Mesenchymal stem cell (in vitro differentiated cells and primary cell): ENCODE measurements around the gene TSPAN9.

Source experiments
- DNase-seq: peaks from one replicate; pipeline ENCODE4 v3.0.0-alpha.2; 2013
- H2AFZ ChIP-seq: one replicate; pipeline ENCODE4 v1.6.1; 2013; ENCODE audit warnings: low read depth, mild to moderate bottlenecking, control low read depth, inconsistent platforms, low read length, moderate library complexity
- H2AK5ac ChIP-seq: 2 replicates; pipeline ENCODE4 v1.6.1; 2013; ENCODE audit warnings: low read length, moderate library complexity, mild to moderate bottlenecking, inconsistent platforms; ENCODE audit not compliant: severe bottlenecking
- H2BK120ac ChIP-seq: one replicate; pipeline ENCODE4 v1.6.1; 2013; ENCODE audit warnings: low read depth, mild to moderate bottlenecking, inconsistent platforms, low read length, moderate library complexity
- H2BK12ac ChIP-seq, 2 experiments: one replicate each; pipeline ENCODE4 v1.6.1; 2013; ENCODE audit warnings: inconsistent platforms in 2 of 2, low read length in 2 of 2, mild to moderate bottlenecking in 2 of 2, moderate library complexity in 2 of 2, control low read depth in 1 of 2
- H2BK15ac ChIP-seq: one replicate; pipeline ENCODE4 v1.6.1; 2013; ENCODE audit warnings: mild to moderate bottlenecking, low read depth, inconsistent platforms; ENCODE audit not compliant: poor library complexity, severe bottlenecking
- H2BK5ac ChIP-seq: 2 replicates; pipeline ENCODE4 v1.6.1; 2013; ENCODE audit warnings: low read depth, mild to moderate bottlenecking, low read length, control low read depth, inconsistent platforms; ENCODE audit not compliant: poor library complexity, severe bottlenecking
- H3K14ac ChIP-seq, 2 experiments: one replicate each; pipeline ENCODE4 v1.6.1; 2013; ENCODE audit warnings: inconsistent platforms in 2 of 2, low read length in 2 of 2, control low read depth in 1 of 2, mild to moderate bottlenecking in 1 of 2, moderate library complexity in 1 of 2
- H3K18ac ChIP-seq, 2 experiments: one replicate each; pipeline ENCODE4 v1.6.1; 2013; ENCODE audit warnings: inconsistent platforms in 2 of 2, low read length in 2 of 2, control low read depth in 1 of 2, low read depth in 1 of 2, mild to moderate bottlenecking in 1 of 2
- H3K23ac ChIP-seq, 2 experiments: one replicate each; pipeline ENCODE4 v1.6.1; 2013; ENCODE audit warnings: inconsistent platforms in 2 of 2, low read length in 2 of 2, mild to moderate bottlenecking in 2 of 2, moderate library complexity in 2 of 2, control low read depth in 1 of 2
- H3K27ac ChIP-seq: 2 replicates; pipeline ENCODE4 v1.5.1; 2013; ENCODE audit warnings: mild to moderate bottlenecking, moderate library complexity, low read length, control low read depth, inconsistent platforms; ENCODE audit not compliant: poor library complexity, severe bottlenecking
- H3K27me3 ChIP-seq, 2 experiments: 2 replicates each; pipeline versions ENCODE4 v1.6.1 to v1.7.0; 2013; ENCODE audit warnings: low read length in 2 of 2, mild to moderate bottlenecking in 2 of 2, moderate library complexity in 2 of 2, control low read depth in 1 of 2, inconsistent platforms in 1 of 2; ENCODE audit not compliant: control insufficient read depth in 1 of 2, insufficient read depth in 1 of 2
- H3K36me3 ChIP-seq, 2 experiments: 2 replicates each; pipeline versions ENCODE4 v1.6.1 to v1.7.0; 2013; ENCODE audit warnings: low read length in 2 of 2, control low read depth in 1 of 2, inconsistent platforms in 1 of 2, low read depth in 1 of 2, mild to moderate bottlenecking in 1 of 2; ENCODE audit not compliant: insufficient read depth in 2 of 2, control insufficient read depth in 1 of 2
- H3K4ac ChIP-seq, 2 experiments: one replicate each; pipeline ENCODE4 v1.6.1; 2013; ENCODE audit warnings: inconsistent platforms in 2 of 2, low read length in 2 of 2, mild to moderate bottlenecking in 2 of 2, moderate library complexity in 2 of 2, control low read depth in 1 of 2, low read depth in 1 of 2
- H3K4me1 ChIP-seq: 2 replicates; pipeline ENCODE4 v1.6.1; 2013; ENCODE audit warnings: low read depth, low read length, control low read depth; ENCODE audit not compliant: control insufficient read depth, insufficient read depth
- H3K4me2 ChIP-seq: 2 replicates; pipeline ENCODE4 v1.6.1; 2013; ENCODE audit warnings: low read length, mild to moderate bottlenecking, inconsistent platforms; ENCODE audit not compliant: poor library complexity, severe bottlenecking
- H3K4me3 ChIP-seq, 2 experiments: 2 replicates each; pipeline versions ENCODE4 v1.5.1 to v1.7.0; 2013; ENCODE audit warnings: low read length in 2 of 2, mild to moderate bottlenecking in 2 of 2, control low read depth in 1 of 2, low read depth in 1 of 2; ENCODE audit not compliant: insufficient read depth in 1 of 2
- H3K79me1 ChIP-seq: replicated peaks from 2 replicates; pipeline ENCODE4 v1.6.1; 2013; ENCODE audit warnings: mild to moderate bottlenecking, control low read depth, low read length, inconsistent platforms; ENCODE audit not compliant: poor library complexity, severe bottlenecking
- H3K9ac ChIP-seq: 2 replicates; pipeline ENCODE4 v1.7.0; 2013; ENCODE audit warnings: mild to moderate bottlenecking, low read length, moderate library complexity
- H3K9me3 ChIP-seq: 2 replicates; pipeline ENCODE4 v1.7.0; 2013; ENCODE audit warnings: mild to moderate bottlenecking, low read length; ENCODE audit not compliant: control insufficient read depth
- H4K8ac ChIP-seq: one replicate; pipeline ENCODE4 v1.6.1; 2013; ENCODE audit warnings: inconsistent platforms, mild to moderate bottlenecking, low read length, moderate library complexity
- H4K91ac ChIP-seq: one replicate; pipeline ENCODE4 v1.6.1; 2013; ENCODE audit warnings: mild to moderate bottlenecking, low read length, inconsistent platforms
- WGBS: methylation state at CpG from one replicate; pipeline ENCODE4 v1.1.7; 2013; ENCODE audit warnings: mixed read lengths; 5-methylcytosine and 5-hydroxymethylcytosine counted together

Gene TSPAN9

GRCh38 chr12:3310271-3311026 is 233.3 kb downstream of the TSPAN9 start:
- 86% methylated on average over 17 of the region's 18 CpGs for WGBS
- Histone ChIP-seq H3K36me3 (no peaks in the 10 kb centered on the region), H3K18ac (no peak overlapping the region), H3K4me1 (peaks cover 22% of the 10 kb centered on the region), H3K14ac (no peak overlapping the region), H2BK5ac (no peak overlapping the region), H3K27ac (no peak overlapping the region), H3K4me3 (no peak overlapping the region), H3K9me3 (no peaks in the 10 kb centered on the region), H2AFZ (no peak overlapping the region), H2BK15ac (no peak overlapping the region), H3K23ac (no peak overlapping the region), H2BK12ac (no peak overlapping the region), H2AK5ac (no peak overlapping the region), H3K27me3 (peaks cover 24 to 59% of the 10 kb centered on the region in 2 experiments), H3K9ac (no peak overlapping the region), H3K4me2 (no peak overlapping the region), H3K4ac (no peak overlapping the region), H3K79me1 (no peaks in the 10 kb centered on the region), H4K8ac (no peak overlapping the region), H2BK120ac (no peak overlapping the region), H4K91ac (no peak overlapping the region)
- DNase-seq: no peak

- Histone ChIP-seq H3K4me3 (no peak overlapping the region), H3K4ac (no peak overlapping the region), H3K9me3 (no peaks in the 10 kb centered on the region), H3K4me1 (peaks cover 21% of the 10 kb centered on the region), H2BK120ac (no peak overlapping the region), H3K14ac (no peak overlapping the region), H3K23ac (no peak overlapping the region), H2BK15ac (no peak overlapping the region), H2AK5ac (no peak overlapping the region), H3K27ac (no peak overlapping the region), H3K79me1 (no peaks in the 10 kb centered on the region), H2BK5ac (no peak overlapping the region), H3K27me3 (peaks cover 24 to 62% of the 10 kb centered on the region in 2 experiments), H2BK12ac (no peak overlapping the region), H3K18ac (no peak overlapping the region), H3K36me3 (no peaks in the 10 kb centered on the region), H3K4me2 (no peak overlapping the region), H4K8ac (no peak overlapping the region), H2AFZ (no peak overlapping the region), H3K9ac (no peak overlapping the region), H4K91ac (no peak overlapping the region)
- DNase-seq: no peak
- 83% methylated on average over 14 of the region's 14 CpGs for WGBS
Measured at GRCh38 chr12:3311027-3311402, 233.8 kb downstream of the TSPAN9 start.

DNA sequence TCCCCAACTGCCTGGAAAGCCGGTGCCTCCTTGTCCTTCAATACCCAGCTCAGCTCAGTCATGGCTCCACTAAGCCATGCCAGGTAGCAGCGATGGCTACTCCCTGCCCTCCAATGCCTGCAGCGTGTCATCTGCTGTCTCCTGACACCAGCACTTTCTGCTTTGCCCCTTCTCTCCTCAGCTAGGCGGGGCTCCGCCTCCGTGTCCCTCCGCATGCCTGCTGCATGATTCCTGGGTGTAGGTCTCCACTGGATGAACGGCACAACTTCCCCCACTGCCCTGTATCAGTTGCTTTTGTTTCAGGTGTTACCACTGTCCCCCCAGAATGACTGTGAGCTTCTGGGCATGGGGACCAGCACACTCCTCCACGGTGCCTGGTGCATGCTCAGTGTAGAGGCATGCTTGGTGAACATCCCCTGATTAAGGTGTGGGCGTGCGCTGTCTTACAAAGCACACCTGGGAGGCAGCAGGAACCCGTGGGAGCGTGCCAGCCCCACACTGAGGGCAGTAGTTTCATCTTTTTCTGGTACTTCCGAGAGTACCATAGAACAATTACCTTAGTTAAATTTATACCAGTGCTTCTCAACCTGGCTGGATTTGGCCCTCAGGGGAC is 234.4 kb downstream of the TSPAN9 start:
- Histone ChIP-seq H3K9me3 (no peaks in the 10 kb centered on the region), H3K36me3 (no peaks in the 10 kb centered on the region), H3K9ac (no peak overlapping the region), H3K14ac (no peak overlapping the region), H4K8ac (no peak overlapping the region), H2BK120ac (no peak overlapping the region), H2BK12ac (no peak overlapping the region), H2BK5ac (no peak overlapping the region), H2BK15ac (no peak overlapping the region), H2AK5ac (no peak overlapping the region), H3K18ac (no peak overlapping the region), H3K4ac (no peak overlapping the region), H3K27ac (no peak overlapping the region), H3K4me2 (no peak overlapping the region), H3K23ac (no peak overlapping the region), H3K79me1 (no peaks in the 10 kb centered on the region), H3K4me3 (peak overlapping the region in 1 of 2 experiments; percentile 14), H4K91ac (no peak overlapping the region), H2AFZ (no peak overlapping the region), H3K27me3 (peaks cover 22 to 68% of the 10 kb centered on the region in 2 experiments), H3K4me1 (peaks cover 21% of the 10 kb centered on the region)
- DNase-seq: no peak
- 82% methylated on average over 14 of the region's 14 CpGs for WGBS

GRCh38 chr12:3313066-3313465 is 235.9 kb downstream of the TSPAN9 start:
- H4K91ac ChIP-seq: no peak overlapping the region
- no peak overlapping the region for H3K4me2 ChIP-seq
- H2BK15ac ChIP-seq: no peak overlapping the region
- H3K4me1 ChIP-seq: peaks cover 21% of the 10 kb centered on the region
- no peaks in the 10 kb centered on the region for H3K79me1 ChIP-seq
- no peak overlapping the region for H3K14ac ChIP-seq
- H2AFZ ChIP-seq: no peak overlapping the region
- no peak overlapping the region for H3K23ac ChIP-seq
- H2BK120ac ChIP-seq: no peak overlapping the region
- no peak overlapping the region for H2BK5ac ChIP-seq
- no peak overlapping the region for H2BK12ac ChIP-seq
- no peak overlapping the region for H3K18ac ChIP-seq
- no peak overlapping the region for H3K4ac ChIP-seq
- H3K27me3 ChIP-seq: peaks cover 14 to 73% of the 10 kb centered on the region in 2 experiments
- DNase-seq: peak; percentile 45
- no peaks in the 10 kb centered on the region for H3K9me3 ChIP-seq
- H3K27ac ChIP-seq: no peak overlapping the region
- H3K4me3 ChIP-seq: no peak overlapping the region
- peak overlapping the region; percentile 41 for H3K9ac ChIP-seq
- H2AK5ac ChIP-seq: no peak overlapping the region
- no peak overlapping the region for H4K8ac ChIP-seq
- H3K36me3 ChIP-seq: no peaks in the 10 kb centered on the region
- 64% methylated on average over 13 of the region's 13 CpGs for WGBS
